HEK293 (cell line): Measurements from ENCODE around the gene CLK1.

Source experiments
- CTCF ChIA-PET: fragments of 350-600 bp; formaldehyde crosslinking; extraction: SDS; loops from one replicate; lab custom pipeline; 2021; ENCODE audit warnings: antibody characterized with exemption; lab: Yijun Ruan, JAX
- POLR2A ChIA-PET: fragments of 300-600 bp; formaldehyde crosslinking; extraction: SDS; loops from one replicate; lab custom pipeline; 2020; ENCODE audit warnings: antibody characterized with exemption, inconsistent platforms; lab: Yijun Ruan, JAX
- H3K27ac ChIP-seq: fragments of 200-500 bp; sonication (Bioruptor generic); 2 replicates; pipeline ENCODE4 v1.5.1; 2014; ENCODE audit warnings: low read depth, low read length, control low read depth, inconsistent platforms; ENCODE audit errors: extremely low read depth
- H3K36me3 ChIP-seq, 2 experiments: fragments of 200-500 bp in 1 of 2; sonication (Bioruptor generic) in 1 of 2; 1 replicate in 1 of 2; 2 replicates in 1 of 2; pipeline ENCODE4 v1.5.1; 2014 to 2017; ENCODE audit warnings: inconsistent platforms in 2 of 2, low read length in 2 of 2; ENCODE audit not compliant: control insufficient read depth in 2 of 2, insufficient read depth in 1 of 2
- H3K4me1 ChIP-seq: fragments of 200-500 bp; sonication (Bioruptor generic); 2 replicates; pipeline ENCODE4 v1.5.1; 2014; ENCODE audit warnings: mild to moderate bottlenecking, low read length, inconsistent platforms; ENCODE audit not compliant: control insufficient read depth, insufficient read depth
- H3K4me3 ChIP-seq: 2 replicates; pipeline ENCODE4 v1.5.1; 2011; ENCODE audit warnings: low read depth, mild to moderate bottlenecking, control low read depth, low read length, moderate library complexity
- H3K9me3 ChIP-seq: fragments of 200-500 bp; sonication (Bioruptor generic); 2 replicates; pipeline ENCODE4 v1.5.1; 2014; ENCODE audit warnings: low read depth, low read length, inconsistent platforms; ENCODE audit not compliant: control insufficient read depth, insufficient read depth
- AEBP2 ChIP-seq: fragments of 450-650 bp; formaldehyde crosslinking; IDR thresholded peaks from 2 replicates; pipeline ENCODE4 v1.5.1; 2016; ENCODE audit warnings: missing biosample characterization, missing genetic modification characterization, borderline replicate concordance
- INSM2 ChIP-seq: fragments of 450-650 bp; formaldehyde crosslinking; IDR thresholded peaks from 2 replicates; pipeline ENCODE4 v1.5.1; 2016; ENCODE audit warnings: missing biosample characterization, missing genetic modification characterization
- KLF1 ChIP-seq: fragments of 450-650 bp; formaldehyde crosslinking; IDR thresholded peaks from 2 replicates; pipeline ENCODE4 v1.5.1; 2016; ENCODE audit warnings: missing biosample characterization, missing genetic modification characterization
- MZF1 ChIP-seq: fragments of 450-650 bp; formaldehyde crosslinking; IDR thresholded peaks from 2 replicates; pipeline ENCODE4 v1.5.1; 2017; ENCODE audit warnings: missing biosample characterization, missing genetic modification characterization, borderline replicate concordance
- PRDM6 ChIP-seq: fragments of 450-650 bp; formaldehyde crosslinking; IDR thresholded peaks from 2 replicates; pipeline ENCODE4 v1.5.1; 2017; ENCODE audit warnings: missing biosample characterization, missing genetic modification characterization
- REPIN1 ChIP-seq: fragments of 450-650 bp; formaldehyde crosslinking; IDR thresholded peaks from 2 replicates; pipeline ENCODE4 v1.5.1; 2017; ENCODE audit warnings: missing biosample characterization, missing genetic modification characterization, low read depth
- SCRT1 ChIP-seq: fragments of 450-650 bp; formaldehyde crosslinking; IDR thresholded peaks from 2 replicates; pipeline ENCODE4 v1.5.1; 2016; ENCODE audit warnings: missing biosample characterization, missing genetic modification characterization, borderline replicate concordance
- SP7 ChIP-seq: fragments of 450-650 bp; formaldehyde crosslinking; IDR thresholded peaks from 2 replicates; pipeline ENCODE4 v1.5.1; 2016; ENCODE audit warnings: missing biosample characterization, missing genetic modification characterization
- ZBTB21 ChIP-seq: fragments of 450-650 bp; formaldehyde crosslinking; IDR thresholded peaks from 2 replicates; pipeline ENCODE4 v1.5.1; 2017; ENCODE audit warnings: missing biosample characterization, missing genetic modification characterization
- ZBTB48 ChIP-seq: fragments of 450-650 bp; formaldehyde crosslinking; IDR thresholded peaks from 2 replicates; pipeline ENCODE4 v1.5.1; 2016; ENCODE audit warnings: missing biosample characterization, missing genetic modification characterization
- ZBTB8A ChIP-seq: fragments of 450-650 bp; formaldehyde crosslinking; IDR thresholded peaks from 2 replicates; pipeline ENCODE4 v1.5.1; 2016; ENCODE audit warnings: missing biosample characterization, missing genetic modification characterization
- ZNF146 ChIP-seq: fragments of 450-650 bp; formaldehyde crosslinking; IDR thresholded peaks from 2 replicates; pipeline ENCODE4 v1.5.1; 2016; ENCODE audit warnings: missing biosample characterization, missing genetic modification characterization
- ZNF175 ChIP-seq: fragments of 450-650 bp; formaldehyde crosslinking; IDR thresholded peaks from 2 replicates; pipeline ENCODE4 v1.5.1; 2016; ENCODE audit warnings: missing biosample characterization, missing genetic modification characterization
- ZNF202 ChIP-seq: fragments of 450-650 bp; formaldehyde crosslinking; IDR thresholded peaks from 2 replicates; pipeline ENCODE4 v1.5.1; 2016; ENCODE audit warnings: missing biosample characterization, missing genetic modification characterization, borderline replicate concordance
- ZNF23 ChIP-seq: fragments of 450-650 bp; formaldehyde crosslinking; IDR thresholded peaks from 2 replicates; pipeline ENCODE4 v1.5.1; 2016; ENCODE audit warnings: missing biosample characterization, missing genetic modification characterization, borderline replicate concordance
- ZNF24 ChIP-seq: fragments of 450-650 bp; formaldehyde crosslinking; IDR thresholded peaks from 2 replicates; pipeline ENCODE4 v1.5.1; 2016; ENCODE audit warnings: missing biosample characterization, missing genetic modification characterization
- ZNF37A ChIP-seq: fragments of 450-650 bp; IDR thresholded peaks from 2 replicates; pipeline ENCODE4 v1.5.1; 2018; ENCODE audit warnings: missing biosample characterization, missing genetic modification characterization
- ZNF391 ChIP-seq: fragments of 450-650 bp; formaldehyde crosslinking; IDR thresholded peaks from 2 replicates; pipeline ENCODE4 v1.5.1; 2016; ENCODE audit warnings: low read depth, missing biosample characterization, missing genetic modification characterization, borderline replicate concordance
- ZNF423 ChIP-seq: fragments of 450-650 bp; formaldehyde crosslinking; IDR thresholded peaks from 2 replicates; pipeline ENCODE4 v1.5.1; 2016; ENCODE audit warnings: missing biosample characterization, missing genetic modification characterization
- ZNF426 ChIP-seq: fragments of 450-650 bp; formaldehyde crosslinking; IDR thresholded peaks from 2 replicates; pipeline ENCODE4 v1.5.1; 2017; ENCODE audit warnings: missing biosample characterization, missing genetic modification characterization, mild to moderate bottlenecking, inconsistent platforms, moderate library complexity
- ZNF664 ChIP-seq: fragments of 450-650 bp; formaldehyde crosslinking; IDR thresholded peaks from 2 replicates; pipeline ENCODE4 v1.5.1; 2016; ENCODE audit warnings: missing biosample characterization, missing genetic modification characterization
- ZNF707 ChIP-seq: fragments of 450-650 bp; formaldehyde crosslinking; IDR thresholded peaks from 2 replicates; pipeline ENCODE4 v1.5.1; 2016; ENCODE audit warnings: missing biosample characterization, missing genetic modification characterization
- ZNF792 ChIP-seq: fragments of 450-650 bp; formaldehyde crosslinking; IDR thresholded peaks from 2 replicates; pipeline ENCODE4 v1.5.1; 2016; ENCODE audit warnings: missing biosample characterization, missing genetic modification characterization

CLK1 gene

GRCh38 chr2:200878289-200878880 lies 13.9 kb upstream of the CLK1 start:
- Histone ChIP-seq H3K4me1 (no peaks in the 10 kb centered on the region), H3K4me3 (no peak overlapping the region), H3K9me3 (no peaks in the 10 kb centered on the region), H3K27ac (no peak overlapping the region), H3K36me3 (peaks cover 82 to 92% of the 10 kb centered on the region in 2 experiments)
- no peak for TF ChIP-seq INSM2 (tag by site-specific recombination)
- no peak for TF ChIP-seq AEBP2 (tag by site-specific recombination)
- CTCF ChIA-PET, result no interaction called here
- POLR2A ChIA-PET, result interaction anchor here (0.6 to 2.5 kb wide), 2 partner anchors 14 to 1271 kb away, joined by 3 to 9 read pairs; partner anchors contain the start of gene CLK1

- no peaks in the 10 kb centered on the region for H3K9me3 ChIP-seq
- no peak overlapping the region for H3K4me3 ChIP-seq
- CTCF ChIA-PET, result interaction anchor here (1.1 kb wide), 1 partner anchor 24 kb away, joined by 3 read pairs; no protein-coding TSS in a partner anchor
- no peak for TF ChIP-seq ZBTB48
- no peak for TF ChIP-seq SP7 (tag by site-specific recombination)
- TF ChIP-seq ZNF792 (tag by site-specific recombination), result no peak
- no peak for TF ChIP-seq ZNF391 (tag by site-specific recombination)
- no peak for TF ChIP-seq ZNF423 (tag by site-specific recombination)
- no peak for TF ChIP-seq ZNF426 (tag by site-specific recombination)
- no peak for TF ChIP-seq REPIN1 (tag by site-specific recombination)
- no peak for TF ChIP-seq ZNF146 (tag by site-specific recombination)
- no peak for TF ChIP-seq ZNF24 (tag by site-specific recombination)
- TF ChIP-seq ZNF175 (tag by site-specific recombination), result no peak
- no peak for TF ChIP-seq MZF1 (tag by site-specific recombination)
- no peak for TF ChIP-seq SCRT1
- TF ChIP-seq ZBTB21, result no peak
- no peak for TF ChIP-seq ZBTB8A (tag by site-specific recombination)
- TF ChIP-seq ZNF37A (tag by site-specific recombination), result no peak
- TF ChIP-seq ZNF707 (tag by site-specific recombination), result no peak
- no peak for TF ChIP-seq ZNF23 (tag by site-specific recombination)
- TF ChIP-seq ZNF664 (tag by site-specific recombination), result no peak
- TF ChIP-seq, all 188 proteins: peak for 0
- peaks cover 82 to 92% of the 10 kb centered on the region in 2 experiments for H3K36me3 ChIP-seq
- POLR2A ChIA-PET, result interaction anchor here (2.5 kb wide), 1 partner anchor 13 kb away, joined by 9 read pairs; the partner anchor contains the start of gene CLK1
- H3K27ac ChIP-seq, result no peak overlapping the region
- no peaks in the 10 kb centered on the region for H3K4me1 ChIP-seq
Measured at GRCh38 chr2:200877443-200877842, 13.0 kb upstream of the CLK1 start.

GRCh38 chr2:200873560-200873959 lies 9.1 kb upstream of the CLK1 start:
- peaks cover 60 to 74% of the 10 kb centered on the region in 2 experiments for H3K36me3 ChIP-seq
- H3K9me3 ChIP-seq, result no peaks in the 10 kb centered on the region
- CTCF ChIA-PET, result no interaction called here
- H3K27ac ChIP-seq, result no peak overlapping the region
- TF ChIP-seq PRDM6 (tag by site-specific recombination), result no peak
- no peak for TF ChIP-seq KLF1 (tag by site-specific recombination)
- no peak for TF ChIP-seq ZNF202 (tag by site-specific recombination)
- no peak overlapping the region for H3K4me3 ChIP-seq
- POLR2A ChIA-PET, result no interaction called here
- H3K4me1 ChIP-seq, result no peaks in the 10 kb centered on the region
